ENCODE results near the gene VTI1B.

DNA sequence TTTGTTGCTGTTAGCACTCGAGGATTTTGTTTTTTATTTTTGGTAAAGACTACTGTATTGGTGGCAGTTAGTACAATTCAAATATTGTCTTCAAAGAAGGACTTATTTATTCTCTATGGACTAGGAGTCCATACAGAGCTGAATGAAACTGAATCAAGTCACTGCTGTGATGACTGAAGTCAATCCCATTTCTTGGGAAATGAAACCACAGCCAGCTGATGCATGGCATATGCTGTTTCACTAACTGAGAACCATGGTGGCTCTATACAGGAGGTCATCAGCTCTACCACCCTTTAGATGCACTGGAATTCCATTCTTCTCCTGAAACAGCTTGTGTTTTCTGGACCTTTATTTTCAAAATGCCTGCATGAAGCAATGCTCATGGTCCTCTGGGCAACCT lies 22.2 kb downstream of the VTI1B start:
- TF ChIP-seq, protein P1, sequence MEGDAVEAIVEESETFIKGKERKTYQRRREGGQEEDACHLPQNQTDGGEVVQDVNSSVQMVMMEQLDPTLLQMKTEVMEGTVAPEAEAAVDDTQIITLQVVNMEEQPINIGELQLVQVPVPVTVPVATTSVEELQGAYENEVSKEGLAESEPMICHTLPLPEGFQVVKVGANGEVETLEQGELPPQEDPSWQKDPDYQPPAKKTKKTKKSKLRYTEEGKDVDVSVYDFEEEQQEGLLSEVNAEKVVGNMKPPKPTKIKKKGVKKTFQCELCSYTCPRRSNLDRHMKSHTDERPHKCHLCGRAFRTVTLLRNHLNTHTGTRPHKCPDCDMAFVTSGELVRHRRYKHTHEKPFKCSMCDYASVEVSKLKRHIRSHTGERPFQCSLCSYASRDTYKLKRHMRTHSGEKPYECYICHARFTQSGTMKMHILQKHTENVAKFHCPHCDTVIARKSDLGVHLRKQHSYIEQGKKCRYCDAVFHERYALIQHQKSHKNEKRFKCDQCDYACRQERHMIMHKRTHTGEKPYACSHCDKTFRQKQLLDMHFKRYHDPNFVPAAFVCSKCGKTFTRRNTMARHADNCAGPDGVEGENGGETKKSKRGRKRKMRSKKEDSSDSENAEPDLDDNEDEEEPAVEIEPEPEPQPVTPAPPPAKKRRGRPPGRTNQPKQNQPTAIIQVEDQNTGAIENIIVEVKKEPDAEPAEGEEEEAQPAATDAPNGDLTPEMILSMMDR (IDR thresholded peaks at IDR 0.05), result no peak
- no peak for TF ChIP-seq POLR2A (IDR thresholded peaks at IDR 0.05)
- TF ChIP-seq POLR2AphosphoS5 (IDR thresholded peaks at IDR 0.05), result no peak
